ENCODE data around the gene PEA15.

PEA15 gene

DNA sequence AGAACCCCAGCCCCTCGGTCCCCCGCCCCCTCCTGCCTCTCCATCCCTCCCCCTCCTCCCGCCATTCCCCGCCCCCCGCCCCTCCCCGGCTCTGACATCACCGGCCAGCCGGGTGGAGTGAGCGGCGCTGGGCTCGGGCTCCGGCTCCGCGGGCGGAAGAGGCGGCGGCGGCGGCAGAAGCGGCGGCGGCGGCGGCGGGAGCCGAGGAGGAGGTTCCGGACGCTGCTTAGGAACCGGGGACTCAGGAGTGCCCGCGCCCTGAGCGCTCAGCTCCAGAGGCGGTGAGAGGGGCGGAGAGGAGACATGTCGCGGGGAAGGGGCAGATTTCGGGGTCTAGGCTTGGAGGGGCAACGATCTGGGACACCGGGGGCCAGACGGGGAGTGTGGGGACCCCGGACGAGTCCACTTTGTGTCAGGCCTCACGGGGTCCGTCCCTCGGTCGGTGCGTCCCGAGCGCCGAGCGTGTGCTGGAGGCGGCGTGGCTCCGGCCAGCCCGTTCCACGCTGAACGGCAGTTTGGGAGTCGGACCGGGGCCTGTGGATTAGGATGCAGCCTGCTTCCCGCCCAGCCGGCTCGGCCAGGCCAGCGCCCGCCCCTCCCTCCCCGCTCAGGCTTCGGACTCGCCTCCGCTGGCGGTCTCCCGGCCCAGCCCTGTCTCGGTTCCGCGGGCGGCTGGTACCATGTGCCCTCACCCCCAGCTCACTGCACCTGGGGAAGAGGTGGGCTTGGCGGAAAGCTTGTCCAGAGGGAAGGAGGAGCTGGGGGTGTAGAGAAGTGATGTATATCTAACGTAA is at the start of gene PEA15:
Gene PEA15 (plus strand): TSS at position 143 of the 794 bp plus-strand sequence. CDS start 6,161 bp downstream, outside the sequence.
- peak; percentile 57 for DNase-seq (ENCODE audit: low read depth)

- DNase-seq (ENCODE audit: low read depth), result no peak
Observed at GRCh38 chr1:160156361-160156760, 48.8 kb upstream of the PEA15 start.

GRCh38 chr1:160157174-160157573 is 48.0 kb upstream of the PEA15 start:
- DNase-seq (ENCODE audit: low read depth), result no peak

DNA sequence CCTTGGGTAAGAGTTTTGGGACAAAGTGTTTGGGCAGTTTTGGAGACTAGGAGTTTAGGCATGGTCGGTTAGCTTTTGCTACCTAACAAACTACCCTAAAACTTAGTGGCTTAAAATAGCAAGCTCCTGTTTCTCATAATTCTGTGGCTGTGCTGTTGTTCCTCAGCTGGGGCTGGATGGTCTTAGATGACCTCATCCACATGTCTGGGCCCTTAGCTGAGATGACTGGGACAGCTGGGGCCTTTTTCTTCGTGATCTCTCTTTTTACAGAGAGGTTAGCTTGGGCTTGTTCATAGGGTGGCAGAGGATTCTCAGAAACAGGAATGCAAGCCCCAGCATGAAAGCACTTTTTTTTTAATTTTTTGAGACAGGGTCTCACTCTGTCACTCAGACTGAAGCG is 47.2 kb upstream of the PEA15 start:
- DNase-seq (ENCODE audit: low read depth), result no peak

GRCh38 chr1:160158534-160158933 is 46.6 kb upstream of the PEA15 start:
- no peak for DNase-seq (ENCODE audit: low read depth)

DNA sequence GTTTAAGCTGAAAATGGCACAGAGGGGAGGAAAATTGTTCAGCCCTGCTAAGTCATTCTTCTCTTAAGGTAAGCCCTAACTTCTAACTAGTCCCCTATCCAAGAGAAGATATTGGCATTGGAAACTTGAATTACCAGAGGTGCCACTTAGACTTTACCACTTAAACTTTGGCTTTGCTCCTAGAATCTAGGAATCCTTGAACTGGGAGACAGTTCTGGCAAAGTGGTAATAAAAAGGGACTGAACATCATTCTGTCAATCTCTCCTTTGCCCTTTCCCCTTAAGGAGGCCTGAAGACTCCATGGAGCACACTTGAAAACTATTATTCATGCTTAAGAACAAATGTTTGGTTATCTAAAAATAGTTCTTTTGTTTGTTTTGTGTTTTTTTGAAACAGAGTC is 45.3 kb upstream of the PEA15 start:
- DNase-seq (ENCODE audit: low read depth), result no peak

DNA sequence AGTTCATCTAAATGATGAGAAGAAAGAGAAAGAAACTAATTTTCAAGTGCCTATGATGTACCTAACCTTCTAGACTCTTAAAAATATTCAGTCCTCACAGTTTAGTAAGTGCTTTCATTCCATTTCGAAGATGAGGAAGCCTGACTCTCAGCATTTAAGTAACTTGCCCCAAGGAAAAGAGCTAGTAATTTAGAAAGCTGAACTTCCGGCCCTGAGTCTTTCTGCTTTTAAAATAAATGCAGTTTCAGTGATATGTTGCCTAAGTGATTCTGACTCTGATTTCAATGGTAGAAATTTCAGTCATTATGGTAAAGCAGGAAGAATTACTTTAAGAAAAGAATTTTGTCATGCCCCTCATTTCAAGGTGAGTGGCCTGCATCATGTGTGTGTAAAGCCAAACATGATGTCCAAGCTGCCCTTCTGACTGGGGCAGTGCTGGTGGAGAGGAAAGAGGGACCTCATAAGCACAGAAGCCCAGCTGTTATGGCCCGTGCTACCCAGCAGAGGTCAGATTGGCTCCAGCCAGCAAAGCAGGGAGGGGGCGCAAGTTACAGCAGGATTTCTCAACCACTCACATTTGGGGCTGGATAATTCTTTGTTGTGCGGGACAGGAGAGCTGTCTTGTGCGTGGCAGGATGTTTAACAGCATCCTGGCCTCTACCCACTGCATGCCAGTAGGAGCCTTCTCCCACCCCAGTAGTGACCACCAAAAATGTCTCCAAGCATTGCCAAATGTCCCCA is 43.0 kb upstream of the PEA15 start:
- no peak for DNase-seq (ENCODE audit: low read depth)

- DNase-seq (ENCODE audit: low read depth), result no peak
Observed at GRCh38 chr1:160162931-160163330, 42.3 kb upstream of the PEA15 start.

DNA sequence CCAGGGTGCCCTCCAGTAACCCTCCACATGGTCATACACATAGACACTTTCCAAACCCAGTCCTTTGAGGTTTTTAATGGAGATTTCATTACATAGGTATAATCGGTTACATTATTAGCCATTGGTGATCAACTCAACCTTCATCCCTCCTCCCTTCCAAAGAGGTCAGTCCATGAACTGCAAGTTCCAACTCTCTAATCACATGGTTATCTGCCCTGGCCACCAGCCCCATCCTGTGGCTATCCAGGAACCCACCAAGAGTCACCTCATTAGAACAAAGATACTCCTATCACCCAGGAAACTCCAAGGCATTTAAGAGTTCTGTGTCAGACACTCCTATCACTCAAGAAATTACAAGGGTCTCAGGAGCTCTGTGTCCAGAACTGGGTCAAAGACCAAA is 41.6 kb upstream of the PEA15 start:
- no peak for DNase-seq (ENCODE audit: low read depth)

GRCh38 chr1:160164121-160164520 is 41.1 kb upstream of the PEA15 start:
- DNase-seq (ENCODE audit: low read depth), result no peak

DNA sequence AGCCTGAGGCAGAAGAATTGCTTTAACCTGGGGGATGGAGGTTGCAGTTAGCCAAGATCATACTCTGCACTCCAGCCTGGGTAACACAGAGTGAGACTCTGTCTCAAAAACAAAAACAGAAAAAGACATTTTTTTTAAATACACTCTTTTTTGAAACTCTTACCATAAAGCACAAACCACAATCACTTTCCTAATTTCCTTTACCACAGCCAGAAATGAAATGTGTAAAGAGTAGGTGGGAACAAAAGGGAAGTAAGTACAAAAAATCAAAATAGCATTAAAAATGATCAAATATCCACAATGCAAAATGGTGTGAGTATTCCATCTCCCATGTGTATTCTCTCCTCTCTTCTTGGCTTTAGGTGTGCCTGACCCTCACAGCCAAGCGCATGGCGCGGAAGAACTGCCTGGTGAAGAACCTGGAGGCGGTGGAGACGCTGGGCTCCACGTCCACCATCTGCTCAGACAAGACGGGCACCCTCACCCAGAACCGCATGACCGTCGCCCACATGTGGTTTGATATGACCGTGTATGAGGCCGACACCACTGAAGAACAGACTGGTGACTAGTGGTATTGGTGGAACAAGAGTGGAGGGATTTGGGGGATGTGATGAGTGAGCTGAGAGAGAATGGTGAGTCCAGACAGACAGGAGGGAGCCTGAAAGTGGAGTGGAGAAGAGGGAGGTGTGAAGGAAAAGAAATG is 38.9 kb upstream of the PEA15 start:
- DNase-seq (ENCODE audit: low read depth), result no peak

DNA sequence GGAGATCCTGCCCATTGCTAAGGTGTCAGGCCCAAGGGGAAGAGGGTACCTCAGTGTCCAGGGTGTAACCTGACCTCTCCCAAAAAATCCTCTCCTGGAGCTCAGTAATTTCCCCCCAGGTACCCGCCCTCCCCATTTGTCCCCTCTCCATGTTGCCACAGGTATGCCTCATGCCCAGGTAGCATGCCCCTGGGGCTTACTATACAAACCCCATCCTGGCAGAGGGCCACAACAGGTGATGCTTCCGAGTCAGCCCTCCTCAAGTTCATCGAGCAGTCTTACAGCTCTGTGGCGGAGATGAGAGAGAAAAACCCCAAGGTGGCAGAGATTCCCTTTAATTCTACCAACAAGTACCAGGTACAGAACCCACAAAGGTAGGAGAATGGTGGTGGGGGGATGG is 38.1 kb upstream of the PEA15 start:
- no peak for DNase-seq (ENCODE audit: low read depth)

- DNase-seq (ENCODE audit: low read depth), result no peak
Observed at GRCh38 chr1:160167580-160167979, 37.6 kb upstream of the PEA15 start.

DNA sequence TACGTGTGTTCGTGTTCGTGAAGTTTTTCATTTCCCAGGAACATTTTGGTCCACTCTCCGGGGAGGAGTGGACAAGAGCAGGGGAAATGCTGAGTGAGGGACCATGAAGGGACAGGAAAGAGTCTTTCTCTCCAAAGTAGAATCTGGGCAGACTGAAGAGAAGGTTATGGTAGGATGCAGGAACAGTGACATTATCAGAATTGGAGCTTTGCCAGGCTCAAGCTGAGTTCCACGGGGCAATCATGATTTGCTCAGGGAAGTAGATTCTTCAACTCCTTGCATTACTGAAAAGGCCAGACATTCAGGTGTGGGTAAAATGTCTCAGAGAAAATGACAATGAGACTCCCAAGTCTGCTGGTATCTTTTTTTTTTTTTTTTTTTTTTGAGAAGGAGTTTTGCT is 37.2 kb upstream of the PEA15 start:
- DNase-seq (ENCODE audit: low read depth), result no peak

- no peak for DNase-seq (ENCODE audit: low read depth)
Observed at GRCh38 chr1:160168609-160169369, 36.4 kb upstream of the PEA15 start.

DNA sequence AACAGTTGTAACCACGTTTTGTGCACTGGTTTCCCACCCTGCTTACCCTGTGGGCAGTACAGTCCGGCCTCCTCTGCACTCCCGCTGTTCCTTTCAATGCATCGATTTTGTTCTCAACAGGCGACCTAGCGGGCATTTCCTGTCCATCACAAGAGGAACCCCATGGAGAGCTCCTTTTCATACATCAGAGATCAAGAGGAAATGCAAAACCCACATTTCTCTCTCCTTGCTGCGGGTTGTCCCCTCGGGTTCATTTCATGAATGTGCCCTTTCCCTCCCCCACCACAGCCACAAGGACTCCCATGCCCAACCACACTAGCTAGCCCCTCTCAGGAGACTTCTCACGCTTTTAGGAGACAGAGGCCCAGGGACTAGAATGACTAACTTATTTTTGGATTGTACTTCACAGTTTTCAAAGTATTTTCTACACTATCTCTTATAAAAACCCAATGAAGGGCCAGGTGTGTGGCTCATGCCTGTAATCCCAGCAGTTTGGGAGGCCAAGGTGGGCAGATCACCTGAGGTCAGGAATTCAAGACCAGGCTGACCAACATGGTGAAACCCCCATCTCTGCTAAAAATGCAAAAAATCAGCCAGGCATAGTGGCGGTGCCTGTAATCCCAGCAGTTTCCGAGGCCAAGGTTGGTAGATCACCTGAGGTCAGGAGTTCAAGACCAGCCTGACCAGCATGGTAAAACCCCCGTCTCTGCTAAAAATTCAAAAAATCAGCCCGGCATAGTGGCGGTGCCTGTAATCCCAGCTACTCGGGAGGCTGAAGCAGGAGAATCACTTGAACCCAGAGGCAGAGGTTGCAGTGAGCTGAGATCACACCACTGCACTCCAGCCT is 35.4 kb upstream of the PEA15 start:
- no peak for DNase-seq (ENCODE audit: low read depth)

GRCh38 chr1:160171354-160171753 is 33.8 kb upstream of the PEA15 start:
- DNase-seq (ENCODE audit: low read depth), result no peak

DNA sequence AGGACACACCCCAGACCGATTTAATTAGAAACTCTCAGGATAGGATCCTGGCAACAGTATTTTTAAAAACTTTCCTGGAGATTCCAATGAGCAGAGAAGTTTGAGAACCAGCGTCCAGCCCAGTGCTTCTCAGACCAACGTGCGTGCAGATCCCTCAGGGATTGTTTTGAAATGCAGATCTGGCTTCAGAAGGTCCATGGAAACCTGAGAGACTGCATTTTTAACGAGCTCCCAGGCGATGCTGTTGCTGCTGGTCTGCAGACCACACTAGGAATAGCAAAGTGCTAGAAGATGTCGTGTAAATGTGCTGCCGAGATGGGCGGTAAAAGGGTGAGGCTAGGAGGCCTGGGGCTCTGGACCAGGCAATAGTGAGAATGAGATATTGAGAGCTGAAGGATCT is 33.2 kb upstream of the PEA15 start:
- DNase-seq (ENCODE audit: low read depth), result no peak

GRCh38 chr1:160177231-160177630 is 28.0 kb upstream of the PEA15 start:
- no peak for DNase-seq (ENCODE audit: low read depth)

GRCh38 chr1:160177667-160178066 is 27.5 kb upstream of the PEA15 start:
- DNase-seq (ENCODE audit: low read depth), result no peak

DNA sequence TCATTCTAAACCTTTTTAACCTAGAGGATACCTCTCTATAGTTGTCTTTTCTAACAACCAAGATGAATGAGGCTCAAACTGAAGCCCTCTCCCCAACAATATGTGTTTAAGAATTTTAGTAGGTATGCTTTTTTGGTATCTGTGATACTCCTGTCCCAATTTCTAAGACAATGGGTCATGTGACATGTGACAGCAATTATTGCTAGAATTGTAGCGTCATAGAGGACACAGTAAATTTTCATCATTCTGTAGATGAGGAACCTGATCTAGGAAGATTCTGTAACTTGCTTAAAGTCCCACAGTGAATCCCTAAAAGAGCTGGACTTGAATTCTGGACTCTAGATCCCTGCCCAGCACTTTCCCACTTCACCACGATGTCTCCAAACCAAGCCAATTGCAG is 26.5 kb upstream of the PEA15 start:
- DNase-seq (ENCODE audit: low read depth), result no peak
